ENCODE measurements around the gene DHH.

- TF ChIP-seq CTCF (IDR thresholded peaks at IDR 0.05), result no peak
- no peak for TF ChIP-seq POLR2A (IDR thresholded peaks at IDR 0.05)
Measured at GRCh38 chr12:49092816-49093406, 1.7 kb downstream of the DHH start.
